HCT116 (cell line): ENCODE results near the gene TAB3. TPM values are rescaled to one million over a fixed set of nuclear protein-coding genes. Genes with fewer than 3 reads are reported as not detected.

Experiments
- ATAC-seq: fragments of 200-7000 bp; cut with Tn5 transposase; 2 replicates; pipeline ENCODE4 v1.9.1; 2020; ENCODE audit warnings: mild to moderate bottlenecking, moderate library complexity
- BruUV-seq: library from RNA; stranded (reverse); fragments of 400-500 nt; replicated peaks from 2 replicates; lab custom pipeline; 2021; lab: Mats Ljungman, UMichigan
- CTCF ChIA-PET: fragments of 300-600 bp; sonication (Branson Sonifier 250); formaldehyde crosslinking; loops from one replicate; lab custom pipeline; 2021; ENCODE audit warnings: antibody characterized with exemption; lab: Charles Lee
- POLR2A ChIA-PET: fragments of 300-600, 350-600 bp; sonication (Branson Sonifier 250); formaldehyde crosslinking; loops from one replicate; lab custom pipeline; 2021; ENCODE audit warnings: antibody characterized with exemption; lab: Charles Lee
- RAD21 ChIA-PET, 2 experiments: fragments of 300-600 bp; sonication (Branson Sonifier 250); formaldehyde crosslinking; loops; one replicate each; lab custom pipeline; 2023; ENCODE audit warnings: low total read pairs in 2 of 2; ENCODE audit not compliant: uncharacterized antibody in 2 of 2, unreplicated experiment in 2 of 2, low non-redundant PET in 1 of 2; lab: Charles Lee
- DNase-seq: peaks from one replicate; pipeline ENCODE4 v3.0.0-alpha.2; 2010; ENCODE audit warnings: low read depth, low spot score
- H2AFZ ChIP-seq: fragments of 200-600 bp; shearing (Covaris generic), sonication (generic); 2 replicates; pipeline ENCODE4 v1.6.1; 2017; ENCODE audit warnings: low read depth, mixed run types, mixed read lengths, antibody characterized with exemption, low read length; ENCODE audit not compliant: poor library complexity, severe bottlenecking
- H3K27ac ChIP-seq: 2 replicates; pipeline ENCODE4 v1.5.1; 2012; ENCODE audit warnings: low read depth, low read length
- H3K27me3 ChIP-seq: fragments of 200-600 bp; sonication (generic); 2 replicates; pipeline ENCODE4 v1.6.1; 2016; ENCODE audit warnings: mixed run types, low read length, mixed read lengths; ENCODE audit not compliant: insufficient read depth
- H3K36me3 ChIP-seq, 2 experiments: fragments of 200-500 bp in 1 of 2; fragments of 200-600 bp in 1 of 2; sonication (Bioruptor generic) in 1 of 2; sonication (generic) in 1 of 2; 2 replicates each; pipeline versions ENCODE4 v1.5.1 to v1.6.1; 2014 to 2016; ENCODE audit warnings: low read length in 2 of 2, inconsistent platforms in 1 of 2, mixed read lengths in 1 of 2, mixed run types in 1 of 2; ENCODE audit not compliant: insufficient read depth in 2 of 2, control insufficient read depth in 1 of 2
- H3K4me1 ChIP-seq, 2 experiments: fragments of 200-600 bp in 1 of 2; sonication (generic) in 1 of 2; 2 replicates each; pipeline versions ENCODE4 v1.5.1 to v1.6.1; 2012 to 2017; ENCODE audit warnings: low read length in 2 of 2, inconsistent platforms in 1 of 2, mild to moderate bottlenecking in 1 of 2, mixed read lengths in 1 of 2, mixed run types in 1 of 2, moderate library complexity in 1 of 2; ENCODE audit not compliant: insufficient read depth in 2 of 2, control insufficient read depth in 1 of 2
- H3K4me2 ChIP-seq: fragments of 200-600 bp; sonication (generic); 2 replicates; pipeline ENCODE4 v1.6.1; 2017; ENCODE audit warnings: mixed run types, low read length, mixed read lengths
- H3K4me3 ChIP-seq, 2 experiments: fragments of 200-600 bp in 1 of 2; sonication (generic) in 1 of 2; replicated peaks in 1 of 2; 2 replicates each; pipeline ENCODE4 v1.5.1; 2011 to 2016; ENCODE audit warnings: low read length in 2 of 2, control low read depth in 1 of 2, low read depth in 1 of 2, mild to moderate bottlenecking in 1 of 2, mixed read lengths in 1 of 2, mixed run types in 1 of 2
- H3K79me2 ChIP-seq: fragments of 200-600 bp; sonication (generic); 2 replicates; pipeline ENCODE4 v1.6.1; 2017; ENCODE audit warnings: mild to moderate bottlenecking, mixed run types, low read length, moderate library complexity, mixed read lengths; ENCODE audit not compliant: insufficient read depth
- H3K9ac ChIP-seq: fragments of 200-600 bp; sonication (generic); 2 replicates; pipeline ENCODE4 v1.6.1; 2016; ENCODE audit warnings: low read length, mixed read lengths
- H3K9me2 ChIP-seq: fragments of 200-600 bp; sonication (generic), shearing (Covaris generic); 2 replicates; pipeline ENCODE4 v1.6.1; 2017; ENCODE audit warnings: mixed run types, mild to moderate bottlenecking, moderate library complexity; ENCODE audit not compliant: insufficient read depth
- H3K9me3 ChIP-seq, 2 experiments: fragments of 200-500 bp in 1 of 2; fragments of 200-600 bp in 1 of 2; sonication (Bioruptor generic) in 1 of 2; sonication (generic) in 1 of 2; 2 replicates each; pipeline ENCODE4 v1.6.1; 2014 to 2017; ENCODE audit warnings: low read length in 2 of 2, mixed read lengths in 2 of 2, inconsistent platforms in 1 of 2, low read depth in 1 of 2, mild to moderate bottlenecking in 1 of 2, mixed run types in 1 of 2, moderate library complexity in 1 of 2; ENCODE audit not compliant: control insufficient read depth in 1 of 2, insufficient read depth in 1 of 2
- H4K20me1 ChIP-seq: fragments of 200-600 bp; sonication (generic), shearing (Covaris generic); 2 replicates; pipeline ENCODE4 v1.6.1; 2017; ENCODE audit warnings: mixed run types, mild to moderate bottlenecking, moderate library complexity; ENCODE audit not compliant: insufficient read depth
- ELF1 ChIP-seq: IDR thresholded peaks from 2 replicates; pipeline ENCODE4 v1.6.1; 2012; ENCODE audit warnings: low read depth, borderline replicate concordance
- EZH2 ChIP-seq: fragments of 200-600 bp; sonication (generic); IDR thresholded peaks from 2 replicates; pipeline ENCODE4 v1.6.1; 2017; ENCODE audit warnings: antibody characterized with exemption, mixed run types
- JUND ChIP-seq: IDR thresholded peaks from 2 replicates; pipeline ENCODE4 v1.6.1; 2012
- POLR2A ChIP-seq: IDR thresholded peaks from 2 replicates; pipeline ENCODE4 v1.7.0; 2011; ENCODE audit warnings: borderline replicate concordance; ENCODE audit not compliant: insufficient read depth, insufficient read length; ENCODE audit errors: extremely low read depth
- POLR2AphosphoS5 ChIP-seq: IDR thresholded peaks from 2 replicates; pipeline ENCODE4 v1.6.1; 2011; ENCODE audit warnings: mild to moderate bottlenecking, low read depth, low read length, moderate library complexity
- RAD21 ChIP-seq: IDR thresholded peaks from 2 replicates; pipeline ENCODE4 v1.6.1; 2012; ENCODE audit warnings: low read depth, mild to moderate bottlenecking
- SIN3A ChIP-seq: IDR thresholded peaks from 2 replicates; pipeline ENCODE4 v1.6.1; 2012; ENCODE audit warnings: low read depth
- SP1 ChIP-seq: IDR thresholded peaks from 2 replicates; pipeline ENCODE4 v1.6.1; 2012; ENCODE audit warnings: low read depth
- ZNF274 ChIP-seq: fragments of 200-500 bp; sonication (Bioruptor generic); IDR thresholded peaks from 2 replicates; pipeline ENCODE4 v1.6.1; 2014; ENCODE audit warnings: mild to moderate bottlenecking, low read depth, low read length, inconsistent platforms
- intact Hi-C: fragments of 100-400 bp; cut with micrococcal nuclease; formaldehyde crosslinking; loops from 2 replicates; pipeline ENCODE4 v1.10.0; 2022
- total RNA-seq: library from RNA; stranded (reverse); gene quantifications from one replicate; pipeline ENCODE4 v1.2.1, GENCODE V29; 2021; ENCODE audit not compliant: unreplicated experiment
- TF ChIP-seq, protein P1 (sequence below): IDR thresholded peaks from 2 replicates; pipeline ENCODE4 v1.6.1; 2011; ENCODE audit warnings: mild to moderate bottlenecking, low read length, moderate library complexity; ENCODE audit not compliant: insufficient replicate concordance; ENCODE audit errors: extremely low read depth
- TF ChIP-seq, protein P2 (sequence below): IDR thresholded peaks from 2 replicates; pipeline ENCODE4 v1.6.1; 2012; ENCODE audit warnings: low read depth

Gene TAB3
- total RNA-seq, 1 experiment from 2014 or later, result 11.2 TPM

DNA sequence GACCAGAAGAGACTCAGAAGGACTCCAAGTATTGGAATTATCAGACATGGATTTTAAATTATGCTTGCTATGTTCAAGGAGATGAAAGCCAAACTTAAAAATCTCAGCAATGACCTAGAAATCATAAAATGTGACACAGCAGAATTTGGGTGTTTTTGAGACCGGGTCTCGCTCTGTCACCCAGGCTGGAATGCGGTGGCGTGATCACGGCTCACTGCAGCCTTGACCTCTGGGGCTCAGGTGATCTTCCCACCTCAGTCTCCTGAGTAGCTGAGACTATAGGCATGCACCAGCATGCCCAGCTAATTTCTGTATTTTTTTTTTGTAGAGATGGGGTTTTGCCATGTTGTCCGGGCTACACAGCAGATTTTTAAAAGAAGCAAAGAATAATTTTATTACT lies 12.7 kb downstream of the TAB3 start:
- no peaks in the 10 kb centered on the region for H3K9me2 ChIP-seq
- H3K36me3 ChIP-seq, result no peaks in the 10 kb centered on the region
- H3K4me2 ChIP-seq, result peak overlapping the region; percentile 55
- H3K4me1 ChIP-seq, result peaks cover 0 to 46% of the 10 kb centered on the region in 2 experiments; a peak in 2 of 4 replicates
- H3K79me2 ChIP-seq, result peaks cover 28% of the 10 kb centered on the region
- RAD21 ChIA-PET, result no interaction called here
- POLR2A ChIA-PET, result no interaction called here
- no peak overlapping the region for H3K9ac ChIP-seq
- ATAC-seq, result peak; percentile 42; the same call in 1 of the 2 replicates
- no peak overlapping the region for H2AFZ ChIP-seq
- H3K27ac ChIP-seq, result no peak overlapping the region
- no peaks in the 10 kb centered on the region for H3K27me3 ChIP-seq
- DNase-seq, result no peak
- H3K9me3 ChIP-seq, result no peaks in the 10 kb centered on the region
- CTCF ChIA-PET, result no interaction called here
- peak overlapping the region in 1 of 2 experiments; percentile 12; a peak in 1 of 4 replicates for H3K4me3 ChIP-seq
- TF ChIP-seq ELF1 (no peak), ZNF274 (no peak), SIN3A (no peak), POLR2A (no peak), RAD21 (no peak), EZH2 (no peak), POLR2AphosphoS5 (no peak)
- TF ChIP-seq, protein P1, sequence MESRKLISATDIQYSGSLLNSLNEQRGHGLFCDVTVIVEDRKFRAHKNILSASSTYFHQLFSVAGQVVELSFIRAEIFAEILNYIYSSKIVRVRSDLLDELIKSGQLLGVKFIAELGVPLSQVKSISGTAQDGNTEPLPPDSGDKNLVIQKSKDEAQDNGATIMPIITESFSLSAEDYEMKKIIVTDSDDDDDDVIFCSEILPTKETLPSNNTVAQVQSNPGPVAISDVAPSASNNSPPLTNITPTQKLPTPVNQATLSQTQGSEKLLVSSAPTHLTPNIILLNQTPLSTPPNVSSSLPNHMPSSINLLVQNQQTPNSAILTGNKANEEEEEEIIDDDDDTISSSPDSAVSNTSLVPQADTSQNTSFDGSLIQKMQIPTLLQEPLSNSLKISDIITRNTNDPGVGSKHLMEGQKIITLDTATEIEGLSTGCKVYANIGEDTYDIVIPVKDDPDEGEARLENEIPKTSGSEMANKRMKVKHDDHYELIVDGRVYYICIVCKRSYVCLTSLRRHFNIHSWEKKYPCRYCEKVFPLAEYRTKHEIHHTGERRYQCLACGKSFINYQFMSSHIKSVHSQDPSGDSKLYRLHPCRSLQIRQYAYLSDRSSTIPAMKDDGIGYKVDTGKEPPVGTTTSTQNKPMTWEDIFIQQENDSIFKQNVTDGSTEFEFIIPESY, result no peak
- H4K20me1 ChIP-seq, result no peaks in the 10 kb centered on the region
- no TSS peak for BruUV-seq
- intact Hi-C loops, result no loop called here

DNA sequence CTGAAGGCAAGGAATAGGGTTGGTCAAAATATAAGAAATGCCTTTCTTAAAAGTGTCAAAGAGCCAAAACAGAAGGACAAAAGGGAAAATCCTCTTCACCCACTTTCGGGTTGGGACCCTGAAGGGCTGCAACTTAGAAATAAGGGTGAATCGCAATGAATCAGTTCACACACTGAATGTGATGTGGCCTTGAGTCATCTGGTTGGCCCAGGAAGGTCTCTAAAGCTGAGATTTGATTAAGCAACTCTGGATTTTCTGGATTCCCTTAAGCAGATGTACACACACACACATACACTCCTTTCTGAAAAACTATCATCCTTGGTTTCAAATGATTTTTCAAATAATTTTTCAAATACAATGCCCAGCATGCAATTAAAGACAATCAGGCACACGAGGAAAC lies 13.1 kb downstream of the TAB3 start:
- no peaks in the 10 kb centered on the region for H3K36me3 ChIP-seq
- H4K20me1 ChIP-seq, result no peaks in the 10 kb centered on the region
- ChIA-PET POLR2A (no interaction called here), CTCF (no interaction called here), RAD21 (no interaction called here)
- peaks cover 26% of the 10 kb centered on the region for H3K79me2 ChIP-seq
- DNase-seq, result no peak
- TF ChIP-seq JUND (0 out of 2 replicates have a peak, but pooled peaks have one; percentile 13), SIN3A (no peak), SP1 (no peak)
- TF ChIP-seq, protein P2, sequence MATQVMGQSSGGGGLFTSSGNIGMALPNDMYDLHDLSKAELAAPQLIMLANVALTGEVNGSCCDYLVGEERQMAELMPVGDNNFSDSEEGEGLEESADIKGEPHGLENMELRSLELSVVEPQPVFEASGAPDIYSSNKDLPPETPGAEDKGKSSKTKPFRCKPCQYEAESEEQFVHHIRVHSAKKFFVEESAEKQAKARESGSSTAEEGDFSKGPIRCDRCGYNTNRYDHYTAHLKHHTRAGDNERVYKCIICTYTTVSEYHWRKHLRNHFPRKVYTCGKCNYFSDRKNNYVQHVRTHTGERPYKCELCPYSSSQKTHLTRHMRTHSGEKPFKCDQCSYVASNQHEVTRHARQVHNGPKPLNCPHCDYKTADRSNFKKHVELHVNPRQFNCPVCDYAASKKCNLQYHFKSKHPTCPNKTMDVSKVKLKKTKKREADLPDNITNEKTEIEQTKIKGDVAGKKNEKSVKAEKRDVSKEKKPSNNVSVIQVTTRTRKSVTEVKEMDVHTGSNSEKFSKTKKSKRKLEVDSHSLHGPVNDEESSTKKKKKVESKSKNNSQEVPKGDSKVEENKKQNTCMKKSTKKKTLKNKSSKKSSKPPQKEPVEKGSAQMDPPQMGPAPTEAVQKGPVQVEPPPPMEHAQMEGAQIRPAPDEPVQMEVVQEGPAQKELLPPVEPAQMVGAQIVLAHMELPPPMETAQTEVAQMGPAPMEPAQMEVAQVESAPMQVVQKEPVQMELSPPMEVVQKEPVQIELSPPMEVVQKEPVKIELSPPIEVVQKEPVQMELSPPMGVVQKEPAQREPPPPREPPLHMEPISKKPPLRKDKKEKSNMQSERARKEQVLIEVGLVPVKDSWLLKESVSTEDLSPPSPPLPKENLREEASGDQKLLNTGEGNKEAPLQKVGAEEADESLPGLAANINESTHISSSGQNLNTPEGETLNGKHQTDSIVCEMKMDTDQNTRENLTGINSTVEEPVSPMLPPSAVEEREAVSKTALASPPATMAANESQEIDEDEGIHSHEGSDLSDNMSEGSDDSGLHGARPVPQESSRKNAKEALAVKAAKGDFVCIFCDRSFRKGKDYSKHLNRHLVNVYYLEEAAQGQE, result no peak
- H3K9ac ChIP-seq, result no peak overlapping the region
- peaks cover 0 to 46% of the 10 kb centered on the region in 2 experiments; a peak in 2 of 4 replicates for H3K4me1 ChIP-seq
- no peak overlapping the region for H3K27ac ChIP-seq
- no peaks in the 10 kb centered on the region for H3K9me2 ChIP-seq
- no peaks in the 10 kb centered on the region for H3K27me3 ChIP-seq
- H3K4me2 ChIP-seq, result peak overlapping the region; percentile 55
- BruUV-seq, result no TSS peak
- no peak overlapping the region for H2AFZ ChIP-seq
- intact Hi-C loops, result no loop called here
- no peaks in the 10 kb centered on the region for H3K9me3 ChIP-seq
- peak overlapping the region in 1 of 2 experiments; percentile 12; a peak in 1 of 4 replicates for H3K4me3 ChIP-seq
- peak; percentile 55 for ATAC-seq
